ENCODE data around the gene PLA2G2D.

Gene PLA2G2D, protein sequence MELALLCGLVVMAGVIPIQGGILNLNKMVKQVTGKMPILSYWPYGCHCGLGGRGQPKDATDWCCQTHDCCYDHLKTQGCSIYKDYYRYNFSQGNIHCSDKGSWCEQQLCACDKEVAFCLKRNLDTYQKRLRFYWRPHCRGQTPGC

DNA sequence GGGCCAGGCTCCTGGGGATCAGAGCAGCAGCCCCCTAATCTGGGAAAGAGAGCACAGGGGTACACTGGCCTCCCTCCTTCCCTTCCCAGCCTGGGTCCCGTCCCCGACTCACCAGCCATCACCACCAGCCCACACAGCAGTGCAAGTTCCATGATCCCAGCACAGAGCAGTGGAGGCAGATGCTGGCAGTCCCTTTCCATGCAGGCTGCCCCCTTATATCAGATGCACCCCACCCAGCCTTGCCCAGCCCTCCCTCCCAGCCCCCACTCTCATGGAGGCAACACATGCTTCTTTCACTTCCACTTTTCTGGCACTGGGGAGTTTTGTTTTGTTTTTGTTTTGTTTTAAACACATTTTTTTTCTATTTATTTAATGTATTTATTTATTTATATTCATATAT is at the start of gene PLA2G2D:
PLA2G2D (minus strand) TSS at position 190 of the 400 bp plus-strand sequence; CDS start at position 152, 38 bp downstream.
- DNase-seq = no peak

DNA sequence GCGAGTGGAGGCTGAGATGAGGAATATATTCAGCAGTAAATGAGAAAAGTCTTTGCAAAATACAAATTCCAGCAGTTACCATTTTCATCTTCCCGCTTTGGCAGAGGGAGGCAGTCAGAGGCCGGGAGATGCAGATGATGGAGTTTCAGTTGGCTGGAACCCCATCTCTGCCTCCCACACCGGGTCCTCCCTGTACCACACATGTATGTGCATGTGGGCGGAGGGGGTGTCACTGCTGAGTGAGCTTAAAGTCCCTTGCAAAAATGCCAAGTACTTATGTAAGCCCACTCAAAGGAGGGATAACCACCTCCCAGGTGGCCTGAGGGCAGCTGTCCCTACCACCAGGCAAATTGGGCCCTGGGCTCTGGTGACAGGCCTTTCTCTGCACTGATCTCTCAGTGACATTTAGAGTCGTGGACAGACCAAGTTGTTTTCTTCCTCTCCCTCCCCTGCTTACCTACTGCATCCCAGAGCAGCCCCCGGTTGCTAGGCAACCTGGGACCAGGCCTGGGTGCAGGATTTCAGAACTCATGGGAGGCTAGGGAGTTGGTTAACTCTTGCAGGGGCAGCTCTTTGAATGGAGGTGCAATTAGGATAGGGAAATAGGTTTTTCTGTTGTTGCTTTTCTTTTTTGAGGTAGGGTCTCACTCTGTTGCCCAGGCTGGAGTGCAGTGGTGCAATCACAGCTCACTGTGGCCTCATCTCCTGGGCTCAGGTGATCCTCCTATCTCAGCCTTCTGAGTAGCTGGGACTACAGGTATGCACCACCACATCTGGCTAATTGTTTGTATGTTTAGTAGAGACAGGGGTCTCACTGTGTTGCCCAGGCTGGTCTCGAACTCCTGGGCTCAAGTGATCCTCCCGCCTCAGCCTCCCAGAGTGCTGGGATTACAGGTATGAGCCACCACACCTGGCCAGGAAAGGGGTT is 49.5 kb upstream of the PLA2G2D start:
- DNase-seq = no peak

DNA sequence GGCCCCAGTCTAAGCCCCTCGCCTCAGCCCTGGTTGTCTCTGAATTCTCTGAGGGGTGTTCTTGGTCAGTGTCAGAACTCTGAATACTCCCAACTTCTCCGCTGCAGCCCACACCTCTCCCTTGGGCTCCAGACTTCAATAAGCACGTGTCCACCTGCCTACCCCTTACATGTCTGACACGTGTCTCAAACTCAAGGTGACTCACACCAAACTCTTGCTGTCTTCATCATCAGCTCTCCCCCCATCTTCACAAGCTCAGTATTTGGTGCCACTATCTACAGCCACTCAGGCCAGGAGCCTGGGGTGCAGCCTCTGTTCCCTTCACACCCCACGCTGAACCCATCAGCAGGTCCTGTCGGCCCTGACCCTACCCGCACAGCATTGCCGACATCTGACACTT is 47.8 kb upstream of the PLA2G2D start:
- DNase-seq = no peak

DNA sequence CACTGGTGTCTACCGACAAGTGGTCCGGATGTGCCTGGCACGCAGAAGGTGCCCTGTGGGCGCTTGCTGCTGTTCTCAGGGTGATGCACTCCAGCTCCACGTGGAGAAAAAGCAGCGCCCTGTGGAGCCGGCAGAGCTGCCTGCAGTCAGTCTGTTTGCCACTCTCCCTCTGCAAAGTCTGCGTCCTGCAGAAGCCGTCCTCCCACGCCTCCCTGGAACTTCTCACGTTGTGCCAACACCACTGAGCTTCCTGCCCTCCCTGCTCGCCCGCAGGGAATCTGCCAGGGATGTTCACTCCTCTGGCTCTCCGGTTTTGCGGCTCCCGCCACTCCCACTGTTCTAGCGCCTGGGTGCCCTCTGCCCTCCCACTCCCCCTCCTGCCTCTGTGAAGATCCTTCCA is 46.7 kb upstream of the PLA2G2D start:
- DNase-seq = no peak

DNA sequence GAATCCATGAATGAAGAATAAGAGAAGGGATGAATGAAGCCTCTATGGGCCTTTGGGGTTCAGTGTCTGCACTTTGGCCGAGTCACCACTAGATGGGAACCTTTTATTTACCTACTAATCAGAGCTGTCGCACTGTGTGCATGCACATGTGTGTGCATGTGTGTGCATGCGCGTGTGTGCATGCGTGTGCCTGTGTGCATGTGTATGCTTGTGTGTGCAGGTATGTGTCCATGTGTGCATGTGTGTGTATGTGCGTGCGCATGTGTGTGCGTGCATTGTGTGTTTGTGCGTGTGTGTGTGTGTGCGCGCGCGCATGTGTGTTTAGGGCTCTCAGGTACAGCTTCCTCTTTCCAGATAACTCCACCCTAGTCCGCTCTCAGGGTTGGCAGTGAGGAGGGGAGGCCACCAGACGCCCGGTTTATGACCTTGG is 46.2 kb upstream of the PLA2G2D start:
- no peak for DNase-seq

DNA sequence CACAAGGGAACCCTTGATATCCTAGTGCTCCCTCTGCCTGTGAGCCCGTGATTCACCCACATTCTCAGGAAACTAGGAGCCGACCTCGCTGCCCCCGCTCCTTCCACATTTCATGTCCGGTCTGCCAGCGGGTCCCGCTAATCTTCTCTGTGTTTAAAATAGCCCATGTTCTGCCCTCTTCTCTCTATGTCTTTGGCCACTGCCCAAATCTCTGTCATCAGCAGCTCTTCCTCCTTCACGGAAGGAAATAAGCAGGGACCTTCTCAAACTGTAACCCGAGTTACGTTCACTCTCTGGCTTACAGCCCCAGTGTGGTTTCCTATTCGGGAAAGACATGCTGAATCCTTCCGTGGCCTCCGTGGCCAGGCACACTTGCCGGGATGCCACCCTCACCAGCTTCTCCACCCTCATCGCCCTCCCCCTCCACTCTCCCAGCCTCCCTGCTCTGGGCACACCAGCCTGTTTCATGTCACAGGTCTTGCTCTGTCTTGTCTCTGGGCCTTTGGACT is 45.4 kb upstream of the PLA2G2D start:
- DNase-seq = no peak

DNA sequence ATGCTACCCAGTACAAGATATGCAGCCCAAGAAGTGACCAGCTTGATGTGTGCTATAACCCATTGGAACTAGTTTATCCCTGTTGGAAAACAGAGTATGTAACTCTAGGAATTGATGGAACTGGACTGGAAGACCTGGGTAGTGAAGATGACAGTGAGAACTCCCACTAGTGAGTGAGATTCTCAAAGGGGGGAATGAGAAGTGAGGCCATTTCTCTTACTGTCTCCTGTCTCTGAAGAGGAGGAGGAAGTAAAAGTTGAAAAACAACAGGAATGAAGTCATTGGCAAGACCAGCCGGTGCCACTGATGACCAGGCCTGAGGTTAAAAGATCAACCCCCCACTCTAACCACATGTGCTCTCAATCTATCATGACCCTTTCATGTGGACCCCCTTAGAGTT is 40.7 kb upstream of the PLA2G2D start:
- no peak for DNase-seq

DNA sequence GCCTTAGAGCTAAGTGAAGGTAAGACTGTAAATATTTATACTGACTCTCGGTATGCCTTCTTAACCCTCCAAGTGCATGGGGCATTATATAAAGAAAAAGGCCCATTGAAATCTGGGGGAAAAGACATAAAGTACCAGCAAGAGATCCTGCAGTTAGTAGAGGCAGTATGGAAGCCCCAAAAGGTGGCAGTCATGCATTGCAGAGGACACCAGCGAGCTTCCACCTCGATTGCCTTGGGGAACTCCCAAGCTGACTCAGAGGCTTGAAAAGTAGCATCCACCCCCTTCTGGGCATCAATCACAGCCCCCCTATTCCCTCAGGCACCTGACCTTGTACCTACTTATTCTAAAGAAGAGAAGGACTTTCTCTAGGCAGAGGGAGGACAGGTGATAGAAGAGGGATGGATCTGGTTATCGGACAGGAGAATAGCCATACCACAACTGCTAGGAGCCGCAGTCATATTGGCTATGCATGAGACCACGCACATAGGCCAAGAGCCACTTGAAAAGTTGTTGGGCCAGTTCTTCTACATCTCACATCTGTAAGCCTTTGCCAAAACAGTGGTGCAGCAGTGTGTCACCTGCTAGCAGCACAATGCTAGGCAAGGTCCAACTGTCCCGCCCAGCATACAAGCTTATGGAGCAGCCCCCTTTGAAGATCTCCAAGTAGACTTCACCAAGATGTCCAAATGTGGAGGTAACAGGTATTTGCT is 39.2 kb upstream of the PLA2G2D start:
- DNase-seq = no peak

DNA sequence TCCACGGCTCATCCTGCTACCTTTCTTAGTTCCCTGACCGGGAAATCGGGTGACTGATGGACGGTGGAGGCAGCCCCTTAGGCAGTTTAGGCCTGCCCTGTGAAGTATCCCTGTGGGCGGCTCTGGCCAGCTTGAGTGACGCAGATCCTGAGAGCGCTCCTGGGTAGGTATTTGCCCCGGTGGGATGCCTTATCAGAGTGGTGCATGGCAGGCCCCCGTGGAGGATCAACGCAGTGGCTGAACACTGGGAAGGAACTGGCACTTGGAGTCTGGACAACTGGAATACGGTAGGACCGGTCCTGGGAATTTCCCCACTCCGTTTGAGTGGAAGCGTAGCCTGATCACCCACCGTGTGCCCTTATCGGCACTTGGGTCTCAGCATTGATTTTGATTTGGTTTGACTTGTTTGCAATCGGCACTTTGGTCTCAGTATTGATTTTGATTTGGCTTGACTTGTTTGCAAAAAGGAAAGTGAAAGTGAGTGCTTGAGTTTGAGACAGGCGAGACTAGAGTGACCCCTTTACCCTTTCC is 35.0 kb upstream of the PLA2G2D start:
- no peak for DNase-seq

DNA sequence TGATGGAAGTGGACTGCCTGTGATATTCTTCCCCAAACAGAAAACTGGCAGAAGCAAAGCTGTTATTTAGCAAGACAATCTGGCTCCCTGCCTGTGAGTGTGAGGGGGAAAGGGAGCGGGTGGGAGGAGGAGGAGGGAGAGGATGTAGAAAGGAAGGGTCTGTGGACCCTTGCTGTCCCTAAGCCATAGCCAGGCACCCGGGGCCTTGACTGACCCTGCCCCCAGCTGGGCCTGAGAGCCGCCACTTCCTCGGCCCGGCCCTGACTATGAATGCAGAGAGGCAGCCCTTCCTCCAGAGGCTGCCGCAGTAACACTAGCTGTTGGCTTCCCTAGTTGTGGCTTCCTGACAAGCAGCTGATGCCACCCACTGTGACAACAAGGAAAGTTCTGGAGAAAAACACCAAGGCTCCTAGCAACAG is 33.7 kb upstream of the PLA2G2D start:
- DNase-seq = no peak

DNA sequence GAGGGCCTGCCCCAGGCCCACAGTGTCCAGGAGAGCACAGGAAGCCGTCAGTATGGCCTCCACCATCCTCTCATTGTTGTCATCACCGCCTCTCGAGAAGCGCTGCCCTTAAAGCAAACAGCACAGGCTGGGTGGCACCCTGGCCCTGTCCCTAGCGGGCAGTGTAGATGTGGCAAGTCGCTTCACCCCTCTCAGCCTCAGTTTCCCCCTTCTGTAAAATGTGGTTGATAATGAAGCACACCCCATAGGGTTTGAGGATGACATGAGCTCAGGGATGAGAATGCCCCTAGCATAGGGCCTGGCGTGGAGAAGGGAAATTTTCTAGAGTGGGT is 33.2 kb upstream of the PLA2G2D start:
- no peak for DNase-seq

DNA sequence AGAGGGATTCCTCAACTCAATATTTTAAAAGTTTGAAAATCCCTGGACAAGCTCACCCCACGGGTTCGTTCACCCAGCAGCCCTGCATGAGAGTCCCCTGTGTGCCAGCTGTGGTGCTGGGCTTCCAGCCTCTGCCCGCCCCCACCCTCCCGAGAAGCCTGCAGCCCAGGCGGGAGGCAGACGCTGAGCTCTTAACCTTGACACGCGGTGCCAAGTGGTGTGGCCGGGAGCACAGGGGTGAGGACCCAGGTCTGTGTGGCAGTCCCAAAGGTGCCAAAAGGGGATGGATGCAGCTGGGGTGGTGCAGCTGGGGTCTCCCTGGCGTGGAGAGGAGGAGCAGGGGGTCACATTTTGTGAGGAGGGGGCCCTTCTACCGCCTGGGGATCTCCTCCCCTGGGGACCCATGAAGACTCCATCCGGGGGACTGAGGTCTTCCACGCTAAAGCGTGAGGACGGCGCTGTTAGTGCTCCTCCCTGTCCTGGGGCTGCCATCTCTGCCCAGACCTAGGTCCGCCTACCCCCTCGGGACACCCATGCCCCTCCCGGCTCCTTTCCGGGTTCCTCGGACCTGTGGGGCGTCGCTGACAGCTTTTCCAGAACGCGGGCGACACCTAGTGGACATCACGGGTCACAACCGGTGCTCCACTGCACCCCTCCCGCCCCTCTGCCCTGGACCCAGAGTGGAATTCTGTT is 32.7 kb upstream of the PLA2G2D start:
- peak; percentile 41 for DNase-seq

DNA sequence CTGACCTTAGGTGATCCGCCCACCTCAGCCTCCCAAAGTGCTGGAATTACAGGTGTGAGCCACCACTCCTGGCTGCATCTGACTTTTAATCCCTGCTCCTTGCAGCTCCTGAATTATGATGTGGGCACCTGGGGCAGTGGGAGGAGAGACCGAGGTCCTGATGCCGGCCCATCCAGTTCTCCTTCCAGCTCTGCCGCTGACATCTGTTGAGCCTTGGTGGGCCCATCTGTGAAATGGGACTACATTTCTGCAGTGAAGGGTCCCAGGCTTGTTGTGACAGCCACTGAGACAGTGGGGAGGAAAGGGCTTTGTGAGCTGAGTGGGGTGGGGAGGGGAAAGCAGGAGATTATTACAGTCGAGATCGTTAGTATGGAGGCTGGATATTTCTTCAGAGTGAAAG is 31.6 kb upstream of the PLA2G2D start:
- no peak for DNase-seq

DNA sequence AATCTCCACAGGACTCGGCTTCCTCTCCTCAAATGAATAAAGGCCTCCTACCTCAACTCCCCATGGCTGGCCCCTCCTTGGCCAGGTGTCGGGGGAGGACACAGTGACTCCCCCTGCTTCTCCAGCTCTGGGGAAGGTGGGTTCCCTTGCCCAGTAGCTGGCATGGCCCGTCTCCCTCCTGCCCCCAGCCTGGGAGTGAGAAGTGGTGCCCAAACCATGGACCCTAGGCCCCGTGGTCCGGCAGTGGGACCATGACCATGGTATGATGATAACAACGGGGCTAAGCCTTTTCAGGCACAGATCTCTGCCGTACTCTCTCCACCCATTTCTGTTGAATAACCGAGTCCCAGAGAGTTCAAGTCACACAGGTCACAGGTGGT is 31.0 kb upstream of the PLA2G2D start:
- DNase-seq = no peak

DNA sequence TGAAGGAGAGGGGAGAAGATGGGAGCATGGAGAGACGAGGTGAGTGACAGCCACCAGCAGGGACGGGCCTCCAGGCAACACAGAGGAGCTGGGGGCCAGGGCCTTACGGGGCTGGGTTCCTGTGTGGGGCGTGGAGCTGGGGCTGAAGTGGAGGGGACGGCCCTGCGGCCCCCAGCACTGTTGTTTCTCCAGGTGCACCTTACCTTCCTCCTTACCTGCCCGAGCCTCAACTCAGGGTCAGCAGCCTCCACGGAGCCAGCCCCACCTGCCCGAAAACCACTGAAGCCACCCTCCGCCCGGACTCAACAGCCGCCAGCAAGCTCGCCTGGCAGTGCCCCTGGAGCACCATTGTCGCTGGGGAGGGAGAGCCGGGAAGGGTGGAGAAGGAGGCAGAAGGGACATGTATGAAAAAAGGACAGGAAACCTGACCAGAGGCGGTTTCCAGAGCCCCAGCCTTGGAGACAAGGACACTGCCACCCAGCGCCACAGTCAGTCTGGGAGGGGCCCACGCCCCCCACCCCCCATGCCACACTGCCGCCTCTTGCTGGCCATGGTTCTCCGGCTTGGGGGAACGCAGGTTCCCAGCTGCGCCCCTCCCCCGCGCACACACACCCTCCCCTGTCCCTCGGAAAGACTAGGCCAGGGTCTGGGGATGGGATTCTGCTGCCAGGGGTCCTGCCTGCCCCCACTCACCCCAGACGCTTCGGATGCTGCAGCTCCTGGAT is 30.4 kb upstream of the PLA2G2D start:
- no peak for DNase-seq

DNA sequence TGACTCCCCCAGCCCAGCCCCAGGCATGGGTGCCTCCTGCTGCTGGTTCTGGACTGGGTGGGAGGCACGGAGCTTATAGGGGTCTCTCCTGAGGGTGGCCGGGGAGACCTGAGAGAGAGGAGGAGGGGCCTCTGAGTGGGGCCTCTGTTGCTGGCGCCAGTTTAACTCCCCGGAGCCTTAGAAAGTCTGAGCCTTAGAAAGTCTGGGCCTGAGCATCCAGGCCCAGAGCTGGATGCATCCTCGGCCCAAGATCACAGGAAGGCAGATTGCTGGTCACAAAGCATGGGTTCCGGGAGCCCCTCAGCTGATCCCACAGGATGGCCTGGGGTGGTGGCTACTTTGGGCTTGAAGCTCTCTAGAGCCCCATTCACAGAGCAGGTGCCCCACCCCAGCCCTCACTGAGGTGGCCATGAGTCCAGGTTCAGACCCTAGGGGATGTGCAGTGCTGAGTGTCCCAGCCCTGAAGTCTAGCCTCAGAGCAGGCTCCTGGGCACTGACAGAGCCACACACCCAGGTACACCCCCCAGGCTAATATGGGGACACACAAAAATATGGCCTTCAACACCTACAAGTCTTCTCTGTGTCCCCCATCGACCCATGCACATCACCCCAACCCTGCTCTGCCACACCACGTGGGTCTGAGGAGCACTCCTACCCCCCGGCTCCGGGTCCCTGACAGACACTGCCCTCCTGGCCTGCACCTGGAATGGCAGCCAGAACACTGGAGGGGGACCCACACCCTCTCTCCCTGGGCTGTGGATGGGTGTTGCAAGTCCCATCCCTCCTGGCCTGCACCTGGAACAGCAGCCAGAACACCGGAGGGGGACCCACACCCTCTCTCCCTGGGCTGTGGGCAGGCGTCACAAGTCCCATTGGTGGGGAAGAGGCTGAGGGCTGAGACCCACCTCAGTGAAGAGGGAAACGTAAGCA is 29.5 kb upstream of the PLA2G2D start:
- DNase-seq = no peak

DNA sequence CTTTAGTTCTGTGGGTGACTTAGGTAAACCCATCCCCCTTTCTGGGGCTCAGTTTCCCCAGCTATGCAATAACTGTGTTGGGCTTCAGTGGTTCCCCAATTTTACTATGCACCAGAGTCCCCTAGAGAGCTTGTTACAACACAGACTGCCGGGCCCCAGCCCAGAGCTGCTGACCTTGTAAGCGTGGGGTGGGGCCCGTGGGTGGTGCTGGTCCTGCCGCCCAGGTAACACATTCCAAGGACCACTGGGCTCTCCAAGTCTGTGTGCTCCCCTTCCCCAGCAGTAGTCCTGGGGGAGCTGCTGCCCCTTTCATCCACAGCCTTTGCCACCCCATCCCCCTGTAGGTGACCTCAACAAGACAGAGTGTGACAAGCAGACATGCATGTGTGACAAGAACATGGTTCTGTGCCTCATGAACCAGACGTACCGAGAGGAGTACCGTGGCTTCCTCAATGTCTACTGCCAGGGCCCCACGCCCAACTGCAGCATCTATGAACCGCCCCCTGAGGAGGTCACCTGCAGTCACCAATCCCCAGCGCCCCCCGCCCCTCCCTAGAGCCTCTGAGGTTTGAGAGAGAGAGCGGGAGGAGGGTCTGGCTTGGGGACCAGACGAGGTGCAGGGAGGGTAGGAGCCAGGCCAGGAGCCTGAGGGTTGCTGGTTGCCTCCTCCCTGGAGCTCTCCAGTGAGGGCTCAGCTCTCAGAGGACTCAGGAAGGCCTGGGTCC is 28.7 kb upstream of the PLA2G2D start:
- no peak for DNase-seq

DNA sequence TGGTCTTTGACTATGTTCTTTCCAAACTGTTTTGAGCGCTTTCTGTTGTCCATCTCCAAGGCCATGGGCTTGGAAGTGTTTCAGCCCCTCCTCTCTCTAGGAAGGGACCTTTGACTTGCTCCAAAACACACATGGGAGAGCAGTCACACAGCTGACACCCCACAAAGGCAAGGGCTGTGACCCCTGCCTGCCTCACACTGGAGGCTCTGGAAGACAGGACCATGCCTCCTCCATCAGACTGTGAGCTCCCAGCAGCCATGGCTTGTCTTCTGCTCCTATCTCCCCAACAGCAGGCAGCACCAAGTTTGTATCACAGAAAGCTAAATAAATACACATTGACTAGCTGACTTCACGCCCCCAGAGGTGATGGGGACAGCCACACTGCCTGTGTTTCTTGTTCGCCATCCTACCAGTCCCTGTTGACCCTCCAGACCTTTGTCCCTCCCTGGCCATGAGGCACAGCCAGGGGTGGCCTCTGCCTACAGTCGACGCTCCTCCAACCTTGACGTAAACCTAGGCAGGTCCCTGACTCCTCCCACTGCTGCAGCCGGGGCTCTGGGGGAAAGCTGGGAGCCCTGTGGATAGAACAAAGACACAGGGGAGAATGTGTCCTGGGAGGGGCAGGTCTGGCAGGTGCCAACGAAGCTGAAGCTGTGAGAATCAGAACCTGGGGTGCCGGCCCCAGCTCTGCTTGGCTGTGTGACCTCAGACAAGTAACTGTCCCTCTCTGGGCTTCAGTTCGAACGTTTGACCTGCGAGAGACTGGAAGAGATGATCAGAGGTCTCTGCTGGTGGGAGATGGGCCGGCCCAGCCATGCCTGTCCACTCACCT is 24.6 kb upstream of the PLA2G2D start:
- DNase-seq = no peak

DNA sequence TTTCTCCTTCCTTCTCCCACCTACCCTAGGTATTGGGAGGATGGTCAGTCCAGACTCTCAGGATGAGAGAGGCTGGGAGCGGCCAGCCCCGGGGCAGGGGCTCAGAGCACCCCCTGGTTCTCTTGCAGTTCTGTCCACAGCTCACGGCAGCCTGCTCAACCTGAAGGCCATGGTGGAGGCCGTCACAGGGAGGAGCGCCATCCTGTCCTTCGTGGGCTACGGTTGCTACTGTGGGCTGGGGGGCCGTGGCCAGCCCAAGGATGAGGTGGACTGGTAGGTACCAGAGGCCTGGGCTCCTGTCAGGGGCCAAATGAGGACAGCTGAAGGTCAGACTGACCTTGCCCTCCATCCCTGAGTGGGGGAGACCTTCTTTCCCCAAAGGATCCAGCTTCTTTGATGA is 24.0 kb upstream of the PLA2G2D start:
- DNase-seq = no peak
